Parathyroid adenoma (tissue), 2 donors: Measurements from ENCODE around the gene CEP83.

Experiments used
- H2AFZ ChIP-seq: fragments of 300-600 bp; sonication (generic); one replicate; pipeline ENCODE4 v1.7.0; 2017; ENCODE audit warnings: antibody characterized with exemption, mild to moderate bottlenecking
- H3K27ac ChIP-seq: fragments of 300-600 bp; sonication (generic); one replicate; pipeline ENCODE4 v1.7.0; 2017
- H3K27me3 ChIP-seq: fragments of 300-600 bp; sonication (generic); one replicate; pipeline ENCODE4 v1.7.0; 2017; ENCODE audit warnings: low read length; ENCODE audit not compliant: control insufficient read depth, insufficient read depth
- H3K36me3 ChIP-seq: fragments of 300-600 bp; sonication (generic); one replicate; pipeline ENCODE4 v1.7.0; 2017; ENCODE audit warnings: low read length; ENCODE audit not compliant: control insufficient read depth, insufficient read depth
- H3K4me1 ChIP-seq: fragments of 300-600 bp; sonication (generic); one replicate; pipeline ENCODE4 v1.7.0; 2017; ENCODE audit warnings: control low read depth
- H3K4me2 ChIP-seq: fragments of 300-600 bp; sonication (generic); one replicate; pipeline ENCODE4 v1.7.0; 2017; ENCODE audit warnings: low read length
- H3K4me3 ChIP-seq: fragments of 300-600 bp; sonication (generic); one replicate; pipeline ENCODE4 v1.7.0; 2017; ENCODE audit warnings: low read depth, low read length
- H3K79me2 ChIP-seq: fragments of 300-600 bp; sonication (generic); one replicate; pipeline ENCODE4 v1.7.0; 2017; ENCODE audit warnings: control low read depth
- H3K9ac ChIP-seq: fragments of 300-600 bp; sonication (generic); one replicate; pipeline ENCODE4 v1.7.0; 2017; ENCODE audit warnings: mild to moderate bottlenecking
- H3K9me3 ChIP-seq: fragments of 300-600 bp; sonication (generic); one replicate; pipeline ENCODE4 v1.7.0; 2017; ENCODE audit warnings: low read length; ENCODE audit not compliant: control insufficient read depth
- CTCF ChIP-seq: fragments of 300-600 bp; sonication (generic); IDR thresholded peaks from one replicate; pipeline ENCODE4 v1.7.0; 2017; ENCODE audit warnings: antibody characterized with exemption, mild to moderate bottlenecking
- donor health status: primary hyperparathyroidism.

The CEP83 gene

GRCh38 chr12:94459728-94460615 lies at the start of gene CEP83:
Gene CEP83 (minus strand): TSS chr12:94459867. CDS start chr12:94412490, 47,377 bp downstream.
- TF ChIP-seq CTCF = no peak
- peak within 1 kb of the TSS; percentile 98 for H3K4me2 ChIP-seq

GRCh38 chr12:94509317-94509716 lies 49.6 kb upstream of the CEP83 start:
- no peak for TF ChIP-seq CTCF
- H3K79me2 ChIP-seq = no peaks in the 10 kb centered on the region
- H3K27me3 ChIP-seq = no peaks in the 10 kb centered on the region
- no peak overlapping the region for H3K4me2 ChIP-seq
- no peak overlapping the region for H2AFZ ChIP-seq
- no peak overlapping the region for H3K4me3 ChIP-seq
- no peak overlapping the region for H3K9ac ChIP-seq
- no peak overlapping the region for H3K27ac ChIP-seq
- no peaks in the 10 kb centered on the region for H3K36me3 ChIP-seq
- H3K4me1 ChIP-seq = no peaks in the 10 kb centered on the region
- H3K9me3 ChIP-seq = no peaks in the 10 kb centered on the region

More at GRCh38 chr12:94459728-94460615, at the start of gene CEP83:
- Histone ChIP-seq H3K27me3 (no peaks in the 10 kb centered on the region), H3K9ac (peak within 1 kb of the TSS; percentile 1), H3K36me3 (no peaks in the 10 kb centered on the region), H3K4me1 (no peaks in the 10 kb centered on the region), H3K79me2 (no peaks in the 10 kb centered on the region), H3K4me3 (peak within 1 kb of the TSS; percentile 88), H2AFZ (peak within 1 kb of the TSS; percentile 93), H3K27ac (peak within 1 kb of the TSS; percentile 78), H3K9me3 (no peaks in the 10 kb centered on the region)

GRCh38 chr12:94507455-94507854 lies 47.8 kb upstream of the CEP83 start:
- no peaks in the 10 kb centered on the region for H3K79me2 ChIP-seq
- no peak for TF ChIP-seq CTCF
- H3K36me3 ChIP-seq = no peaks in the 10 kb centered on the region
- H2AFZ ChIP-seq = no peak overlapping the region
- no peaks in the 10 kb centered on the region for H3K9me3 ChIP-seq
- H3K4me2 ChIP-seq = no peak overlapping the region
- H3K4me3 ChIP-seq = no peak overlapping the region
- no peaks in the 10 kb centered on the region for H3K4me1 ChIP-seq
- H3K27ac ChIP-seq = no peak overlapping the region
- H3K27me3 ChIP-seq = no peaks in the 10 kb centered on the region
- H3K9ac ChIP-seq = no peak overlapping the region

GRCh38 chr12:94504386-94504785 lies 44.7 kb upstream of the CEP83 start:
- H3K9me3 ChIP-seq = no peaks in the 10 kb centered on the region
- no peaks in the 10 kb centered on the region for H3K36me3 ChIP-seq
- no peaks in the 10 kb centered on the region for H3K27me3 ChIP-seq
- no peaks in the 10 kb centered on the region for H3K79me2 ChIP-seq
- no peak overlapping the region for H3K4me3 ChIP-seq
- H3K4me2 ChIP-seq = no peak overlapping the region
- TF ChIP-seq CTCF = no peak
- no peak overlapping the region for H3K9ac ChIP-seq
- H2AFZ ChIP-seq = no peak overlapping the region
- no peaks in the 10 kb centered on the region for H3K4me1 ChIP-seq
- H3K27ac ChIP-seq = no peak overlapping the region
